HEK293 (cell line): Measurements from ENCODE around the gene DMBX1.

Experiments
- ATF2 ChIP-seq: fragments of 450-650 bp; formaldehyde crosslinking; IDR thresholded peaks from 2 replicates; pipeline ENCODE4 v1.5.1; 2016; ENCODE audit warnings: missing biosample characterization, missing genetic modification characterization, low read depth
- BCL11B ChIP-seq: fragments of 450-650 bp; formaldehyde crosslinking; IDR thresholded peaks from 2 replicates; pipeline ENCODE4 v1.5.1; 2016; ENCODE audit warnings: low read depth, missing biosample characterization, missing genetic modification characterization
- KLF7 ChIP-seq: fragments of 450-650 bp; formaldehyde crosslinking; IDR thresholded peaks from 2 replicates; pipeline ENCODE4 v1.5.1; 2016; ENCODE audit warnings: missing biosample characterization, missing genetic modification characterization, borderline replicate concordance
- PRDM10 ChIP-seq: fragments of 450-650 bp; formaldehyde crosslinking; IDR thresholded peaks from 2 replicates; pipeline ENCODE4 v1.5.1; 2016; ENCODE audit warnings: missing biosample characterization, missing genetic modification characterization
- PRDM2 ChIP-seq: fragments of 450-650 bp; formaldehyde crosslinking; IDR thresholded peaks from 2 replicates; pipeline ENCODE4 v1.5.1; 2016; ENCODE audit warnings: missing biosample characterization, missing genetic modification characterization, borderline replicate concordance
- WT1 ChIP-seq: fragments of 450-650 bp; formaldehyde crosslinking; IDR thresholded peaks from 2 replicates; pipeline ENCODE4 v1.5.1; 2016; ENCODE audit warnings: missing biosample characterization, missing genetic modification characterization
- YY2 ChIP-seq: fragments of 450-650 bp; formaldehyde crosslinking; IDR thresholded peaks from 2 replicates; pipeline ENCODE4 v1.5.1; 2016; ENCODE audit warnings: missing biosample characterization, missing genetic modification characterization
- ZBTB10 ChIP-seq: fragments of 450-650 bp; formaldehyde crosslinking; IDR thresholded peaks from 2 replicates; pipeline ENCODE4 v1.5.1; 2016; ENCODE audit warnings: missing biosample characterization, missing genetic modification characterization
- ZBTB17 ChIP-seq: fragments of 450-650 bp; formaldehyde crosslinking; IDR thresholded peaks from 2 replicates; pipeline ENCODE4 v1.5.1; 2016; ENCODE audit warnings: missing biosample characterization, missing genetic modification characterization
- ZFP41 ChIP-seq: fragments of 450-650 bp; formaldehyde crosslinking; IDR thresholded peaks from 2 replicates; pipeline ENCODE4 v1.5.1; 2016; ENCODE audit warnings: missing biosample characterization, missing genetic modification characterization, borderline replicate concordance
- ZNF112 ChIP-seq: fragments of 450-650 bp; formaldehyde crosslinking; IDR thresholded peaks from 2 replicates; pipeline ENCODE4 v1.5.0; 2017; ENCODE audit warnings: missing biosample characterization, missing genetic modification characterization
- ZNF174 ChIP-seq: fragments of 450-650 bp; formaldehyde crosslinking; IDR thresholded peaks from 2 replicates; pipeline ENCODE4 v1.5.0; 2017; ENCODE audit warnings: missing biosample characterization, mild to moderate bottlenecking, missing genetic modification characterization
- ZNF184 ChIP-seq: fragments of 450-650 bp; IDR thresholded peaks from 2 replicates; pipeline ENCODE4 v1.5.1; 2018; ENCODE audit warnings: missing biosample characterization, mild to moderate bottlenecking, missing genetic modification characterization
- ZNF214 ChIP-seq: fragments of 450-650 bp; formaldehyde crosslinking; IDR thresholded peaks from 2 replicates; pipeline ENCODE4 v1.5.1; 2017; ENCODE audit warnings: missing biosample characterization, mild to moderate bottlenecking, missing genetic modification characterization, borderline replicate concordance
- ZNF248 ChIP-seq: fragments of 450-650 bp; formaldehyde crosslinking; IDR thresholded peaks from 2 replicates; pipeline ENCODE4 v1.5.1; 2017; ENCODE audit warnings: missing biosample characterization, missing genetic modification characterization
- ZNF48 ChIP-seq: fragments of 450-650 bp; formaldehyde crosslinking; IDR thresholded peaks from 2 replicates; pipeline ENCODE4 v1.5.1; 2016; ENCODE audit warnings: missing biosample characterization, missing genetic modification characterization
- ZNF501 ChIP-seq: fragments of 450-650 bp; formaldehyde crosslinking; IDR thresholded peaks from 2 replicates; pipeline ENCODE4 v1.5.1; 2016; ENCODE audit warnings: missing biosample characterization, missing genetic modification characterization
- ZNF529 ChIP-seq: fragments of 450-650 bp; formaldehyde crosslinking; IDR thresholded peaks from 2 replicates; pipeline ENCODE4 v1.5.1; 2017; ENCODE audit warnings: missing genetic modification characterization, missing biosample characterization; ENCODE audit not compliant: insufficient replicate concordance
- ZNF558 ChIP-seq: fragments of 450-650 bp; formaldehyde crosslinking; IDR thresholded peaks from 2 replicates; pipeline ENCODE4 v1.5.1; 2016; ENCODE audit warnings: missing biosample characterization, missing genetic modification characterization
- ZNF571 ChIP-seq: fragments of 450-650 bp; formaldehyde crosslinking; IDR thresholded peaks from 2 replicates; pipeline ENCODE4 v1.5.0; 2017; ENCODE audit warnings: missing biosample characterization, missing genetic modification characterization
- ZNF610 ChIP-seq: fragments of 450-650 bp; formaldehyde crosslinking; IDR thresholded peaks from 2 replicates; pipeline ENCODE4 v1.5.1; 2016; ENCODE audit warnings: missing biosample characterization, missing genetic modification characterization, borderline replicate concordance
- ZNF747 ChIP-seq: fragments of 450-650 bp; formaldehyde crosslinking; IDR thresholded peaks from 2 replicates; pipeline ENCODE4 v1.5.1; 2016; ENCODE audit warnings: missing biosample characterization, missing genetic modification characterization
- ZSCAN18 ChIP-seq: fragments of 450-650 bp; formaldehyde crosslinking; IDR thresholded peaks from 2 replicates; pipeline ENCODE4 v1.5.1; 2016; ENCODE audit warnings: missing biosample characterization, missing genetic modification characterization

DMBX1 gene

GRCh38 chr1:46466477-46467182, 23.0 kb upstream of the DMBX1 start (continued):
- TF ChIP-seq PRDM10 (tag by site-specific recombination), result no peak
- TF ChIP-seq ZNF48, result no peak
- no peak for TF ChIP-seq ZSCAN18 (tag by site-specific recombination)
- no peak for TF ChIP-seq ZNF610 (tag by site-specific recombination)
- TF ChIP-seq WT1 (tag by site-specific recombination), result peak; percentile 14; the same call in 1 of the 2 replicates
- TF ChIP-seq ZNF747, result no peak
- no peak for TF ChIP-seq ZNF214
- TF ChIP-seq ZFP41 (tag by site-specific recombination), result no peak
- TF ChIP-seq ZNF174, result no peak
- no peak for TF ChIP-seq ZNF112 (tag by site-specific recombination)
- no peak for TF ChIP-seq ZNF558 (tag by site-specific recombination)
- no peak for TF ChIP-seq ZNF248 (tag by site-specific recombination)
- TF ChIP-seq ZNF529 (tag by site-specific recombination), result no peak
- no peak for TF ChIP-seq ZNF501 (tag by site-specific recombination)
- no peak for TF ChIP-seq BCL11B (tag by site-specific recombination)
- no peak for TF ChIP-seq YY2 (tag by site-specific recombination)
- TF ChIP-seq PRDM2 (tag by site-specific recombination), result no peak
- TF ChIP-seq ZBTB10, result no peak
- TF ChIP-seq ZNF184 (tag by site-specific recombination), result no peak
- no peak for TF ChIP-seq ZNF571 (tag by site-specific recombination)
- no peak for TF ChIP-seq ATF2
- TF ChIP-seq KLF7, result no peak
- no peak for TF ChIP-seq ZBTB17 (tag by site-specific recombination)
